ENCODE measurements around the gene TOR2A.

- TF ChIP-seq CTCF (IDR thresholded peaks at IDR 0.05) (no peak), POLR2A (IDR thresholded peaks at IDR 0.05) (peak in 2 of 4 donors; percentile 16 to 48), POLR2AphosphoS5 (IDR thresholded peaks at IDR 0.05) (peak; percentile 73 to 83)
Measured at GRCh38 chr9:127762111-127762676, 27.1 kb upstream of the TOR2A start.

Measured in upper lobe of left lung (tissue), 4 donors.